Activated CD4-positive, alpha-beta T cell treated with anti-CD3 and anti-CD28 coated beads, Interleukin-2, amount 50 U/mL, for 1 hour (primary cell): ENCODE results near the gene VASH1.

Source experiments
- DNase-seq: peaks from one replicate; pipeline ENCODE4 v3.0.0-alpha.2; 2020

VASH1 gene

DNA sequence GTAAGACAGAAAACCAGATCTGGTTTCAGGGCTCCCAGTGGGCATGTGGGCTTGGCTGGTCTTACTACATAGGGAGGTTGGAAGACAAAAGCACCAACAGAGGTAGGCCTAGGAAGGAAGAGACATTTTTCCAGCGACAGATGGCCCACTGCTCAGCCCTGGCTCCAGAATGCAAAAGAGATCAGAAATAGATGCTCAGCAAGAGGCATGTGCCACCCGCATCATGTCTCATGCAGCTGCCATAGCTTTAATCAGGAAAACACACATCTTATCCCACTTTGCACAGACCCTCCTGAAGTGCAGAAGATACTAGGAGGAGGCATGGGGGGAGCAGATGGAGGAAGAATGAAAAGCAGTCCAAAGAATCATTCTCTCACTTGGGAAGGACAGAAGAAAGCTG, 25.3 kb downstream of the VASH1 start:
- DNase-seq: no peak

DNA sequence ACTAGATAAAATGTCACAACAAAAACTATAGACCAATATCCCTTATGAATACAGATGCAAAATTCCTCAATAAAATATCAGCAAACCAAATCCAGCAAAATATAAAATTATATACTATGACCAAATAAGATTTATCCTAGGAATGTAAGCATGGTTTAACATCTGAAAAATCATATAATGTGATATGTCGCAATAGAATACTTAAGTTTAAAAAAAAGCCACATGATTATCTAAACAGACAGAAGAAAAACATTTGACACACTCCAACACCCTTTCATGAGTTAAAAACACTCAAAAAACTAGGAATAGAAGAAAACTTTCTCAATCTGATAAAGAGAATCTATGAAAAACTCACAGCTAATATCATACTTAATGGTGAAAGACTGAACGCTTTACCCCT, 31.2 kb downstream of the VASH1 start:
- DNase-seq: no peak

DNA sequence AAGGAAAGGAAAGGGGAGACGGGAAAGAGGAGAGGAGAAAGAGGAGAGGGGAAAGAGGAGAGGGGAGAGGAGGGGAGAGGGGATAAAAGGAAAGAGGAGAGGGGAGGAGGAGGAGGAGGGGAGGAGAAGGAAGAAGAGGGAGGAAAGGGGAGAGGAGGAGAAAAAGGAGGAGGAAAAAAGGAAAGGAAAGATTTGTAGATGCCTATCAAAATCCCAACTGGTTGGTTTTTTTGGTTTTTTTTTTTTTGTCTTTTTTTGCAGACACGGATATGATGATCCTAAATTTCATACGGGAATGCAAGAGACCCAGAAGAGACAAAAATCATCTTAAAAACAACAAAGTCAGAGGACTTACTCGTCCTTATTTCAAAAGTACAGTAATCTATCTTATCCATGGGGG, 32.1 kb downstream of the VASH1 start:
- DNase-seq: no peak

DNA sequence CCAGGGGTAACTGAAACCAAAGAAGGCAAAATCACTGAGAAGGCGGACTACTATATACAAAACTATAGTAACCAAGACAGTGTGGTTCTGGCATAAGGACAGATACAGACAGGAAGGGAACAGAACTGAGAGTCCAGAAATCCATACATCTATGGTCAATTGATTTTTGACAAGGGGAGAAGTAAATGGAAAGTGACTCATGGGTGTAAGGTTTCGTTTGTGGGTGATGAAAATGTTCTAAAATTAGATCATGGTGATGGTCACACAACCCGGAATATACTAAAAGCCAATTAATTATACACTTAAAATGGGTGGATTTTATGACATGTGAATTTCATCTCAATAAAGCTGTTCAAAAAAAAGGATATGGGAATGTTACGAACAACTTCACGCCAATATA, 32.7 kb downstream of the VASH1 start:
- no peak for DNase-seq

DNA sequence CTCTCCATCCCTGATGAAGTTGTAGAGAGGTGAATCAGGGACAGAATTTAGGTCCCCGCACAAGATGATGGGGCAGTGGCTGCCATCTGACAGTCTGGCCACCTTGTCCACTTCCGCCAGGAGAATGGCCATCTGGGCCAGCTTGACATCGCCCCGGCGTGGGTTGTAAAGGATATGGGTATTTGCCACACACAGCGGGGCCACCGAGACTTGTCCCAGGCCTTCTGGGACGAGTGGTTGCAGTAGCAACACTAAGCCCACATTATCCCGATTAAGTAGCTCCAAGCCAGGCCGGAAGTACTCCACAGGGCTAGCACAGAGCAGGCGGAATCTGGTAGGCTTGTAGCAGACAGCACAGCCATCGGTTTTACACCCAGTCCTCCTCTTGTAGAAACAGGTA, 45.2 kb downstream of the VASH1 start:
- no peak for DNase-seq

DNA sequence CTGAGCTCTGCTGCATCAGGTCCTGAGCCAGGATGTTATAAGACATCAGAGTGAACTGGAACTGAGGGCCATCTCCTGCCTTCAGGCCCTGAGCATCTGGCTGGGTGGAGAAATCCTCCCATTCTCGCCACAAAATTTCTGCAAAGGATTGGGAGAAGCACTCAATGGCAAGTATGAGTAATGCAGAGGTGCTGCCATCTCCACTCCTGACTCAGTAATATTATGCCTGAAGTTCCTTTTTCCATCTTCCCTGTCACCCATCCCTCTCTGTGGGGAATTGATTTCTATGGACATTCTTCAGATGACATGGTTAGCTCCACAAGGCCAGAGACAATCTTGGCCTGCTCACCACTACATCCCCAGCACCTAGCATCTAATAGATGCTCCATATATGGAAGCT, 46.7 kb downstream of the VASH1 start:
- DNase-seq: no peak

DNA sequence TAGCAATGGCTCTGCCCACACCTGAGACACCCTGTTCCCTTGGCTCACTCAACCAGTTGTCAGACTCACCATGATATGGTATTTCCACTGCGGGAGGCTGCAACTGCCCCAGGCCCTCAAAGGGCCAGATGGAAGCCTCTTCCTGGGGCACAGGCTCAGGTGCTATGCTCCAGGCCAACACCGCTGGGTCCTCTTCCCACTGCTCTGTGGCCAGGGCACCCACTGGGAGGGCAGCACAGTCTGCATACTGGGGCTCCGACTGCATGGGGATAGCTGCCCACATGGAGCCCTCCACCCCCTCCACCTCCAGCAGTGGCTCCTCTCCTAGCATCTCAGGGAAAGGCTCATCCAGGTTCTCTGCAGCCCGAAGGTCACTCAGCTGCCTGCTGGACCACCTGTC, 47.7 kb downstream of the VASH1 start:
- DNase-seq: no peak

DNA sequence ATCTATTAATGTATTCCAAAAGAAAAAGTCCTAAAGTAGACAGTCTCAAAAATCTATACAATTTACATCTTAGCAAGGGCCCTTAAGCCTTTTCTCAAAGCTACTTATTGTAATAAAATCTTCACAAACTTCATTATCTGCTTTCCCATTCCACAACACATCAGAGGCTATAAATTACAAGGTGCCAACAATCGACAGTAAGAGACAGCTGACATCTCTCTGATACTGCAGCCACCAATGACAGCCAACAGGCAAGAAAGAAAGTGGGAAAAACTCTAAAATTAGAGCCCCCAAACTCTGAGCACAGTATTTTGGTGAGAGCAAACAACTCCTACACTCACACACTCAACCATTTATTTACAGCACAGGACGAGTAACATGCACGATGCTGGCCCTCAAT, 49.3 kb downstream of the VASH1 start:
- DNase-seq: no peak

DNA sequence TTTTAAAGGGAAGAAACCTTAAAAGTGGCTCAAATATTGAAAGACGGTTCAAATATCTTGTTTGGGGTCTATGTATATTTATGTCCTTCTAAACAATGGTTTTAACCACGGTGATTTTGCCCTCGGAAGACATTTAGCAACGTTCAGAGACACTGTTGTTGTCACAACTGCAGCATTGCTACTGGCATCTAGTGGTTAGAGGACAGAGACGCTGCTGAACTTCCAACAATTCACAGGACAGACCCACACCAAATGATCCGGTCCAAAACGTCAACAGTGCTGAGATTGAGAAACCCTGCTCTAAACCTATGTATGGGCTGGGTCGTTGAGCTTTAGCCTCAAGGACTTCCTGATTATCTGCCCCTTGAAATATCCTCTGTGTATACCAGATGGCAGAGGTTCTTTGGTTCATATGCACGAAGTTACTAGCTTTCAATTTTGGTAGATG, 49.7 kb downstream of the VASH1 start:
- no peak for DNase-seq

DNA sequence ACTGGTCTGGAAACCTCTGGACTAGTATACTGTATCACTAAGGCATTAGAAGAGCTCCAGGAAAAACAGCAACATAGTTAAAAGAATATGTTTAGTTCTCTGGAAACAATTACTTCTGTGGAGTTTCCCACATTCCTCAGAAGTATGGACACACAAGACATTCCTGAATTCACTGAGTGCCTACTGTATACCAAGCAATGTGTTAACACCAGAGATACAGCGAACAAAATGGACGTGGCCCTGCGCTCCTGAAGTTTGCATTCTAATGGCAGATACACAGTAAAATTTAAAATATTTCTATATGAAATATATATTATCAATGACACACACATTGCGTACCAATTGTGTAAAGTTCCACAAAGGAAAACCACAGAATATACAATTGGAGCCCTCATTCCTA, 50.3 kb downstream of the VASH1 start:
- DNase-seq: no peak

DNA sequence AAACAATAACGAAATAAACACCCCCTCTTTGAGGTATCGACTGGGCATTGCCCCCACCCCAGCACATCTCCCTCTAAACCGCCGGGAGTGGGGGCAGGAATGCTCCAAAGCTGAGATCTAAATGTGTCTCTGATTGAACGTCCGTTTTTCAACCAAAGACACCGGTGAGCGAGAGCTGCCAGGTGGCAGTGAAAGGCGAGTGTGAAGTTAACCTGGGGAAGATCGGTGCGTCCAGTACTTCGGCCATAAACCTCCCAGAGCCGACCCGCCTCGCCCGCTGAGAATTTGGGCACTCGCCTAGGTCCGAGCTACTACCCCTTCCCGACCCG, 50.8 kb downstream of the VASH1 start:
- no peak for DNase-seq

DNA sequence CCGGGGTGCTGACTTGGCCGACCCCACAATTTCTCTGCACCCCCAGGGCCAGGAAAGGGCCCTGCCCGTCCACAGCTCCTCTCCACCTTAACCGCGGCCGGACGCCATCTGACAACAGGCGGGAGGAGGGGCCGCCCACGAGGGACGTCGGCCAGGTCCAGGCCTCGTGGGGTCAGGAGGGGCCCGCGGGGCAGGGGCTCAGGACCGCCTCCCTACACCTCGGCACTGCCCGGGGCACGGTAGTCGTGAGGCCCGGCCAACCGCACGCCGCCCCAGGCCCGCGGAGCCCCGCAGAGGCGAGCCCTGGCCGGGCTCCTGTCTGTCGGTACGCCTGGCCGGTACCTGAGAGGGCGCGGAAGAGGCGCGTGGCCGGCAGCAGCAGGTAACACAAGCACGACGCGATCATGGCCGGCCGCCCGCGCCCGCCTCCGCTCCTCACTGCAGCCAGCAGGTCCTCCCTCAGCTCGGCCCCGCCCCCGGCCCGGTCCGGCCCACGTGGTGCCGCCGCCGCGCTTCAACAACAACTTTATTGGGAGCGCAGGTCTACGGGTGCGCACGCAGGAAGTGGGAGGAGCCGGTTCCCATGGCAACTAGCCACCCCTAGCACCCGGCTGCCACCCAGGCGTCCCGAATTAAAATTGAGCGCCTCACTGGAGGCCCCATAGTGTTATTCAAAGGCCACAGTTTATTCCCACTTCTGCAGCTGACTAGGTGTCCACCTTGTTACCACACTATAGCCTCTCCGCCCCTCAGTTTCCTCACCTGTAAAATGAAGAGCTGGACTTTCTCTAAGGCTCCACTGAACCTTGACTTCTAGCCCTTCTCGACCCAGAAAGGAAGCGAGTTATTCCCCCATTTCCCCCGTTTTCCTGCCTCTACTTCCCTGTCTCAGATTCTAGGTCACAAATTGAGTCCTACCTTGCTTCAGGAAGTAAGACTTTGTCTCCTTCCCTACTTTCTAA, 51.4 kb downstream of the VASH1 start, which contains the start of gene ANGEL1:
Gene ANGEL1, minus strand, starts transcription at position 461 of the 962 bp plus-strand sequence. Its CDS starts 55 bp downstream, at position 406.
- DNase-seq: peak; percentile 98

DNA sequence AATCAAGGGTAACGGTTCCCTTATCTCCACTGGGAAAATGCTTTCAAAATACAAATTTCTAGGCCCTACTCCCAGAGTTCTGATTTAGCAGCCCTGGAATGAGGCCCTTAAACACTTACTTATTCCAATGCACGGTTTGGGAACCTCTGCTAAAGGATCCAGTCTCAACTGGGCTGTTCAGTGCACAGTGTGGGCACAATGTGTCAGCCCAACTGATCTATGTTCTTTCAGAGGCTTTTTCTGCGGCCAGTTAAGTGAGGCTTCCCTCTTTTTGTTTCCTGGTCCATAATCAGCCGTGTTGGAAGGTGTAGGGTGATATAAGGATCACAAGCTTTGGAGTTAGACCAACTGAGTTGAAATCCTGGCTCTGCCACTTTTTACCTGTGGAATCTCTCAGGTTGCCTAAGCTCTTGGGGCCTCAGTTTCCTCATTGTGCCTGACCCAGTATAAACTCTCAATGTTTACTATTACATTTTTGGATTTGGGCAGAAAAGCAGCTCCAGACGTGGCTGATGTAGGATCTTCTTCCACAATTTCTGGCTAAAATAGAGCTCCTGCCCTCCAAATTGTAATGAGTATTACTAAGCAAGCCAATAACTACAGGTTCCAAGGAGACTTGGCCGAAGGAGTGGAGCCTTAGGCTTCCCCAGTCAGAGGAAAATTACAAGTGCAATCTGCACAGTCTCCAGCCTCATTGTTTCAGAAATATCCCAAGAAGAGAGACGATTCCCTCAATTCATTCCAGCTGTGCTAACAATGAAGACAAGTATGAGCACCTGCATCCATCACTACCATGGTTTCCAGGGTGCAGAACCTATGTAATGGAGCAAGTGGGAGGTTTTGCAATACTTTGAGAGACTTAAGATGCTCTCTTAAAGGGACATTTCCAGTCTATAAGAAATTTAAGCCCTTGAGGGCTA, 53.7 kb downstream of the VASH1 start:
- DNase-seq: no peak

DNA sequence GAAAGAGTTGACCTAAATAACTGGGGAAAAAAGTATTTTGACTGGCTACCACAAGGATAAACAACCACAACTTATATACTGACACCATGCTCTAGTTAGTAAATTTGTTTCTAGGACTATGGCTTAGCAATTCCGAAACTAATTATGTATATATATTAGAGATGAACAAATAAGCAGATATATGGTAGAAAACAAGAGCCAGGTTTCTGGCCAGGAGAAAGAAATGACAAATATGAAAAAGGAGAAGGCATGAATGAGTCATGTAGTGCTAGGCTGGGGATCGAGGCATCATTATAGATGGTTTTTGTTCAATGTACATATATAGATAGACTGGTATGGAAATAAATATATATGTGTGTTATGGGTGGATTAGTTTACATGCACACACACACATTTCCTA, 59.4 kb downstream of the VASH1 start:
- DNase-seq: no peak

DNA sequence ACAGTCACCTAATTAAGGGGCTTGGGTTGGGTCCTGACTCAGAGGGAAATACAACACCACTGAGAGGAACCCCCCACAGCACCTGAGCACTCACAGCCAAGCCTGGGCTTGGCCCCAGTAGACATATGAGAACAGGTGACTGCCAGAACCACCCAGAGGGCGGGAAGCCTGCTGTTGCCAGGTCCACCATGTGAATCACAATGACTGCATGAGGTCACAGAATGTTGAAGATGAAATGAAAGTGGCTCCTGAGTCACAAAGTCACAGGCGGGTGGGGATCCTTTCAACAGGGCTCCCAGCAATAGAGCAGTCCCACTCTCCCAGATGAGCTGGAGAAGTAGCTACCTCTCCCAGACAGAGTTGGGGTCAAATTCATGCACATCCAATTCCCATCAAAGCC, 64.9 kb downstream of the VASH1 start, which contains the start of gene LRRC74A:
Gene LRRC74A, plus strand, starts transcription at position 287 of the 400 bp plus-strand sequence. CDS start 290 bp downstream, outside the sequence.
- no peak for DNase-seq

DNA sequence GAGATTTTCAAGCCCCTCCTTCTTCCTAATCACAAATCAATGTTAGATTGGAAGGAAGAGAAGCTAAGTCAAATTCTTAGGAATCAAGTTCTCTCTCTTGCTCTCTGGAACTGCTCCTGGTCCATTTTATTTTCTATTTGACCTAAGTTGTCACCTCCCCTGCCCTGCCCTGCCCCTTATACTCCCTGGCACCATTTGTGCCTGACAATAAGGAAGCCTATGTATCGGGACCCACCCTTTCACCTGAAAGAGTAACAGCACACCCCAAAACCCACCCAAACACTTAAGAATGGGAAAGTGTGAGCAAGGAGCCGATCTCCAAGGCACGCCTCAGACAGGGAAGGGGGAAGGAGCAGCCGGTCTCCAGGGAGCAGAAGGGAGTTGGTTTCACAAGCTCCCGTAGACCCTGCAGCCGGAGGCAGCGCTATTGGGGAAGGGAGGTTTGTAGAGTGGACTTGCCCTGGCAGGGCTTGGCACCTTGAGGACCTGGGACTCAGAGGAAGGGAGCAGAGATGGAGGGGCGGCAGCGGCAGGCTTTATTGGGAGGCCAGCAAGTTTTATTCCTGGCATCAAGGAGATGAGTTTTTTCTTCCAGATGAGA, 66.5 kb downstream of the VASH1 start:
- no peak for DNase-seq

DNA sequence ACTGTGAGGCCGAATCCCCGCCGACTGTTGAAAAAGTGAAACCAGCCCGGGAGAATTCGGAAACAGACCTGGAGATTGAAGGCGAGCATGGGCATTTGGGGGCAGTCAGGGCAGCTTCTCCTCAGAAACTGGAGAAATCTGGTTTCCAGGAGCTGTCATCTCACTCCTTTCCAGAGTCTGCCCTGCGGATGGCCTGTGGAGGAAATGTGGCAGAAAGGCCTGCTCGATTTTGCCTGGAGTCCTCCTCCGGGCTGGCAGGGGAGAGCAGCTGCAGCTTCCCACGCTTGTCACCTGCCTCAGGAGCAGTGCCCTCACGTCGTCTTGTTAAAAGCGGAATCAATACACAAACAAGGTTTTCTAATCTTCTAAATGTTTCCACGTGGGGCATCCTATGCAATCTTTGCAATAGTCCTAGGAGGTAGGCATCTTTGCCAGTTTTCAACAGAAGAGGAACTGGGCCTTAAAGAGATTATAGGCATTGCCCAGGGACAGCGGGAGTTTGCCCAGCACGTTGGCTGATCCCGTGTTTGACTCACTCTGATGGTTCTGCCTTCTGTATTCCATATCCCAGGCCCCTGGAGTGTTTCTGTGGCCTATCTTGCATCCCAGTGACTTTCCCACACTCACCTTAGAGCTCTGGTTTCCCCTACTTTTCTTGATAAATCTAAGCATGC, 67.2 kb downstream of the VASH1 start:
- no peak for DNase-seq

DNA sequence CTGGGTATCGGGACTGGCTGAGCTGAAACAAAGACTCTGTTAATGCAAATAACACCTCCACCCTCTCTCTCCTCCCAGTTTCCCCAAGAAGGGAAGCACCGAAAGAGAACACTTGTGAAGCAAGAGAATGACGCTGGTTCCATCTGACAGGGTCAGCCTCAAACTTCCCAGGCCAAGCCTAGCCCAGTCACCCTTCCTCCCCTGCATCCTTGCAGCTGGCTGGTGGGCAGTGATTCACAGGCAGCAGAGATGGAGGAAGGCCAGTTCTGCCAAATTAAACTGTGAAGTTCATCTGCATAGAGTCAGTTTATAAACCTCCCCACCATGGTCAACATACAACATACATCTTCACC, 67.7 kb downstream of the VASH1 start:
- no peak for DNase-seq

DNA sequence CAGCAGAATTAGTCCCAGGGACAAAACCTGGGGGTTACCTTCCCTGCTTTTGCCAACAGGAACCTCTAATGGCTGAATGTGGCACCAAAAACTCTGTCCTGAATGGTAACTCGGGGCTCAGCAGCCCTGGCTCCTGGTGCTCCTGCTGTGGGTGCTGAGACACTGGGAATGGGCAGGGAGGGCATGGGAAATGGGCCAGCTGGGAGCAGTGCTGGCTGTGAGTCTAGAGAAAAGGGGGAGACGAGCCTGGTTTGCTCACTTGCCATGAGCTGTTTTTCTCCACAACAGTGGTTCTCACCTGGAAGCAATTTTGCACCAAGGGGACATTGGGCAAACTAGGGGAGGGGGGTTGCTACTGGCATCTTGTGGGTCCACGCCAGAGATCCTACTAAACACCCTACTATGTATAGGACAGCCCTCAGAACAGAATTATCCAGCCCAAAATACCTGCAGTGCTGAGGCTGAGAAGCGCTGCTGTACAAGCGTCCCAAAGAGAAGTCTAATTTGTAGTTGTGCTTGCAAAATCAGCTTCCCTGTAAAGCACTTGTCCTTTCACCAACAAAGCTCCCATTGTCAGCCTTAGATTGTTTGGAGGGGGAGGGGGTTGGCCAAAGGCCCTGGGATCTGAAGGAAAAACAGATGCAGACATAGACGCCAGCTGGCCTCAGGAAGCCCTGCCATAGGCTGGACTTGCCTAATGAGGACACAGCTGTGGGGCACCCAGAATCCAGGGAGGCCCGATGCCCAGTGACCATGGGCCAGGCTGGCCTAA, 68.6 kb downstream of the VASH1 start:
- DNase-seq: no peak

DNA sequence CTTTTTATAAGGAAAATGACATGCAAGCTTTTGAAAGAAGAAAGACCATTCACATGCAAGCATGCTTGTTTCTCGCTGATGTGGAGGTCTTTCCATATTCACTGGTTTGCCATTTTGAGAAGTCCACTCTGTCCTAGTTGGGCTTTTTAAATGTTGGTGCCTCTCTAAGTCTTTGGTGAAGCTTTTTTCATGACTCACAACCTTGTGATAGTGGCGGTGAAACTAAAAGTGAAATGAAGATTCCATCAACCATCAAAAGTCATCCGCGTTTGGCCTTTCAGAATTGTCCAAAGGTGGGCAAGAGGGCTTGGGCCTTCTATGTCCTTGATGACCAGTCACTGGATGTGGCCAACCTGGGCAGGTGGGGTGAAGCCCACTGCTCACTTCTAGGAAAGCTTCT, 69.3 kb downstream of the VASH1 start:
- no peak for DNase-seq

DNA sequence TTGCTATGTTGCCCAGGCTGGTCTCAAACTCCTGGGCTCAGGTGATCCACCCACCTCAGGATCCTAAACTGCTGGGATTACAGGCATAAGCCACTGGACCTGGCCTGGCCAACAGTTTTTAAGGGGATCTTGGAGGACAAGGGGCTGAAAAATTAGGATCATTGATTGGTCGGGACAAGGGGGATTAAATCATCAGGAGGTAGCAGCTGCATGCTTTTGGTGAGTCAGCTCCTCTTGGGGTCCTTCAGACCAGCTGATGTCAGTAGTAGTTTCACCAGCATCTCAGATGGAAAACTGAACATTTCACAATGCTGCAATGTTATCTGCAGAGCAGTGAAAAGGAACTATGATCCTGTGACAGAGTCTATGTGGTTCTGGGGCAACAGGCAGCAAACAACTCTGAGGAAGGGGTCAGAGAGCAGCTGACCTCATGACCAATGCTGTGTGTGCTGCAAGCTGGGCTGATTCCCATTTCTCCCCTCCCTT, 71.3 kb downstream of the VASH1 start:
- no peak for DNase-seq
